HG02970 (cell line): ENCODE results near the gene CLCNKB.
A peak's percentile ranks its signal among the peaks of the same experiment; 100 is the strongest.
"Not testable (repeated sequence)": the region's sequence is repeated elsewhere in the genome, so short reads cannot be mapped to it uniquely, and the experiment has no call there.

Source experiments
- ATAC-seq: cut with Tn5 transposase; IDR thresholded peaks from one replicate; pipeline ENCODE4 v1.9.1; 2021; ENCODE audit warnings: mild to moderate bottlenecking, moderate library complexity, moderate number of reproducible peaks; ENCODE audit not compliant: unreplicated experiment, low FRiP score

CLCNKB gene

GRCh38 chr1:16055613-16056520 is 12.3 kb downstream of the CLCNKB start:
- ATAC-seq: peak; percentile 54

- ATAC-seq: not testable (repeated sequence)
Observed at GRCh38 chr1:16056521-16056912, 12.9 kb downstream of the CLCNKB start.

- ATAC-seq: not testable (repeated sequence)
Observed at GRCh38 chr1:16057314-16057915, 13.8 kb downstream of the CLCNKB start.

- ATAC-seq: not testable (repeated sequence)
Observed at GRCh38 chr1:16058394-16059120, 15.0 kb downstream of the CLCNKB start.

GRCh38 chr1:16061266-16061665 is 17.7 kb downstream of the CLCNKB start:
- ATAC-seq: no peak

GRCh38 chr1:16061989-16062686 is 18.6 kb downstream of the CLCNKB start:
- not testable (repeated sequence) for ATAC-seq

GRCh38 chr1:16062687-16063075 is 19.1 kb downstream of the CLCNKB start:
- not testable (repeated sequence) for ATAC-seq

GRCh38 chr1:16063226-16063829 is 19.7 kb downstream of the CLCNKB start:
- ATAC-seq: no peak

GRCh38 chr1:16063921-16064320 is 20.3 kb downstream of the CLCNKB start:
- ATAC-seq: no peak

GRCh38 chr1:16064536-16065268 is 21.1 kb downstream of the CLCNKB start:
- no peak for ATAC-seq

- ATAC-seq: no peak
Observed at GRCh38 chr1:16065269-16065576, 21.6 kb downstream of the CLCNKB start.

- ATAC-seq: no peak
Observed at GRCh38 chr1:16066245-16066644, 22.7 kb downstream of the CLCNKB start.

GRCh38 chr1:16067127-16067768 is 23.7 kb downstream of the CLCNKB start:
- no peak for ATAC-seq

GRCh38 chr1:16067933-16068332 is 24.4 kb downstream of the CLCNKB start:
- ATAC-seq: no peak

- no peak for ATAC-seq
Observed at GRCh38 chr1:16068356-16069270, 25.0 kb downstream of the CLCNKB start.

- ATAC-seq: no peak
Observed at GRCh38 chr1:16070640-16071355, 27.2 kb downstream of the CLCNKB start.

- ATAC-seq: no peak
Observed at GRCh38 chr1:16071614-16072013, 28.0 kb downstream of the CLCNKB start.

- no peak for ATAC-seq
Observed at GRCh38 chr1:16072095-16072494, 28.5 kb downstream of the CLCNKB start.
